ENCODE data around the gene AMFR. TPM values are rescaled to one million over a fixed set of nuclear protein-coding genes. Genes with fewer than 3 reads are reported as not detected.
A peak's percentile ranks its signal among the peaks of the same experiment; 100 is the strongest.

AMFR gene
- total and polyA plus RNA-seq, 8 donors, result 16.8 to 254 (median 68.2) TPM

- TF ChIP-seq POLR2A (IDR thresholded peaks at IDR 0.05), result no peak
- no peak for TF ChIP-seq EP300 (IDR thresholded peaks at IDR 0.05)
- TF ChIP-seq CTCF (IDR thresholded peaks at IDR 0.05), result peak in 6 of 7 experiments; percentile 51 to 93 (median 92)
- peak in 1 of 3 donors; percentile 48 for TF ChIP-seq POLR2AphosphoS5 (IDR thresholded peaks at IDR 0.05)
- peak; percentile 82 to 95 for DNase-seq
- H3K4me1 ChIP-seq, result peaks cover 4 to 18% (median 11%) of the 10 kb centered on the region in 4 donors
- H3K36me3 ChIP-seq, result no peaks in the 10 kb centered on the region
- WGBS, 5 donors, result 7 to 26% (median 13%) methylated on average over 13 to 28 of the region's 28 CpGs
- H3K27me3 ChIP-seq, result peaks cover 0 to 6% (median 0%) of the 10 kb centered on the region in 3 donors
- H3K27ac ChIP-seq, result peak overlapping the region in 1 of 5 donors; percentile 71
- H3K9me3 ChIP-seq, result no peaks in the 10 kb centered on the region
- intact Hi-C loops (cut with DNase I; ENCODE audit: low total_unique reads), result loop anchor here (5.0 to 10.0 kb wide), 2 partner anchors 273 to 376 kb away; no protein-coding TSS in a partner anchor
- H3K4me3 ChIP-seq, result peak overlapping the region; percentile 25 to 33 (median 27)
Observed at GRCh38 chr16:56317998-56318826, 107.1 kb downstream of the AMFR start.

GRCh38 chr16:56316545-56316944, 108.8 kb downstream of the AMFR start:
- intact Hi-C loops (cut with DNase I; ENCODE audit: low total_unique reads), result loop anchor here (5.0 to 10.0 kb wide), 2 partner anchors 272 to 374 kb away; no protein-coding TSS in a partner anchor
- Histone ChIP-seq H3K4me3 (no peak overlapping the region), H3K27ac (peak overlapping the region in 1 of 5 donors; percentile 26), H3K4me1 (peaks cover 4 to 18% (median 11%) of the 10 kb centered on the region in 4 donors), H3K27me3 (peaks cover 0 to 6% (median 0%) of the 10 kb centered on the region in 3 donors), H3K9me3 (no peaks in the 10 kb centered on the region), H3K36me3 (no peaks in the 10 kb centered on the region)
- WGBS, 5 donors, result 77 to 87% (median 83%) methylated on average over 6 to 7 of the region's 7 CpGs
- no peak for DNase-seq
- TF ChIP-seq CTCF (IDR thresholded peaks at IDR 0.05), result no peak
- no peak for TF ChIP-seq POLR2A (IDR thresholded peaks at IDR 0.05)
- TF ChIP-seq EP300 (IDR thresholded peaks at IDR 0.05), result no peak
- TF ChIP-seq POLR2AphosphoS5 (IDR thresholded peaks at IDR 0.05), result no peak

GRCh38 chr16:56315955-56316354, 109.4 kb downstream of the AMFR start:
- Histone ChIP-seq H3K9me3 (no peaks in the 10 kb centered on the region), H3K36me3 (no peaks in the 10 kb centered on the region), H3K27me3 (peaks cover 0 to 6% (median 0%) of the 10 kb centered on the region in 3 donors), H3K27ac (peak overlapping the region in 1 of 5 donors; percentile 26), H3K4me1 (peaks cover 4 to 18% (median 11%) of the 10 kb centered on the region in 4 donors), H3K4me3 (no peak overlapping the region)
- DNase-seq, result no peak
- intact Hi-C loops (cut with DNase I; ENCODE audit: low total_unique reads), result loop anchor here (5.0 to 10.0 kb wide), 2 partner anchors 271 to 374 kb away; no protein-coding TSS in a partner anchor
- TF ChIP-seq POLR2AphosphoS5 (IDR thresholded peaks at IDR 0.05), result no peak
- TF ChIP-seq EP300 (IDR thresholded peaks at IDR 0.05), result no peak
- no peak for TF ChIP-seq CTCF (IDR thresholded peaks at IDR 0.05)
- TF ChIP-seq POLR2A (IDR thresholded peaks at IDR 0.05), result no peak
- 84 to 94% (median 91%) methylated on average over 7 of the region's 7 CpGs for WGBS, 5 donors

- intact Hi-C loops (cut with DNase I; ENCODE audit: low total_unique reads), result loop anchor here (10.0 kb wide), 1 partner anchor 270 kb away; no protein-coding TSS in a partner anchor
- Histone ChIP-seq H3K4me3 (no peak overlapping the region), H3K9me3 (no peaks in the 10 kb centered on the region), H3K36me3 (no peaks in the 10 kb centered on the region), H3K27ac (no peak overlapping the region), H3K27me3 (peaks cover 0 to 6% (median 0%) of the 10 kb centered on the region in 3 donors), H3K4me1 (peaks cover 4 to 17% (median 11%) of the 10 kb centered on the region in 4 donors)
- TF ChIP-seq EP300 (IDR thresholded peaks at IDR 0.05) (no peak), CTCF (IDR thresholded peaks at IDR 0.05) (no peak), POLR2A (IDR thresholded peaks at IDR 0.05) (no peak), POLR2AphosphoS5 (IDR thresholded peaks at IDR 0.05) (no peak)
- no peak for DNase-seq
- WGBS, 5 donors, result 83 to 86% (median 84%) methylated on average over 18 of the region's 18 CpGs
Observed at GRCh38 chr16:56314244-56314850, 111.0 kb downstream of the AMFR start.

Measured in stomach (tissue), 9 donors.